GM23248 (cell line): ENCODE results near the gene TSPAN9. TPM values are rescaled to one million over a fixed set of nuclear protein-coding genes. Genes with fewer than 3 reads are reported as not detected.

Experiments used
- DNase-seq: peaks from one replicate; pipeline ENCODE4 v3.0.0-alpha.2; 2015
- H2AFZ ChIP-seq: fragments of 200-600 bp; sonication (generic); 2 replicates; pipeline ENCODE4 v1.6.1; 2016; ENCODE audit warnings: antibody characterized with exemption
- H3F3A ChIP-seq: fragments of 200-600 bp; sonication (generic); 2 replicates; pipeline ENCODE4 v1.6.1; 2016; ENCODE audit warnings: mild to moderate bottlenecking, antibody characterized with exemption, mixed run types; ENCODE audit not compliant: insufficient read depth
- H3K27ac ChIP-seq: fragments of 200-600 bp; sonication (generic); 2 replicates; pipeline ENCODE4 v1.5.1; 2016; ENCODE audit warnings: mild to moderate bottlenecking
- H3K27me3 ChIP-seq: fragments of 200-600 bp; sonication (generic); replicated peaks from 2 replicates; pipeline ENCODE4 v1.6.1; 2016; ENCODE audit warnings: mild to moderate bottlenecking; ENCODE audit not compliant: insufficient read depth
- H3K36me3 ChIP-seq: fragments of 200-600 bp; sonication (generic); 2 replicates; pipeline ENCODE4 v1.6.1; 2016; ENCODE audit warnings: low read depth, mild to moderate bottlenecking
- H3K4me1 ChIP-seq: fragments of 200-600 bp; sonication (generic); 2 replicates; pipeline ENCODE4 v1.6.1; 2016; ENCODE audit warnings: mild to moderate bottlenecking; ENCODE audit not compliant: insufficient read depth
- H3K4me2 ChIP-seq: fragments of 200-600 bp; sonication (generic); one replicate; pipeline ENCODE4 v1.6.1; 2016; ENCODE audit warnings: mild to moderate bottlenecking; ENCODE audit not compliant: unreplicated experiment
- H3K4me3 ChIP-seq: fragments of 200-600 bp; sonication (generic); 2 replicates; pipeline ENCODE4 v1.5.1; 2016; ENCODE audit warnings: mild to moderate bottlenecking
- H3K79me2 ChIP-seq: fragments of 200-600 bp; sonication (generic); 2 replicates; pipeline ENCODE4 v1.6.1; 2016; ENCODE audit warnings: mild to moderate bottlenecking; ENCODE audit not compliant: insufficient read depth
- H3K9ac ChIP-seq: fragments of 200-600 bp; sonication (generic); 2 replicates; pipeline ENCODE4 v1.6.1; 2016; ENCODE audit warnings: mild to moderate bottlenecking
- H3K9me2 ChIP-seq: fragments of 200-600 bp; sonication (generic); 2 replicates; pipeline ENCODE4 v1.6.1; 2016; ENCODE audit warnings: mixed run types, mild to moderate bottlenecking, moderate library complexity; ENCODE audit not compliant: insufficient read depth
- H3K9me3 ChIP-seq: fragments of 200-600 bp; sonication (generic); one replicate; pipeline ENCODE4 v1.6.1; 2017; ENCODE audit warnings: low read depth
- H4K20me1 ChIP-seq: fragments of 200-600 bp; sonication (generic); 2 replicates; pipeline ENCODE4 v1.6.0; 2016; ENCODE audit not compliant: insufficient read depth
- EZH2 ChIP-seq: fragments of 200-600 bp; sonication (generic); IDR thresholded peaks from 2 replicates; pipeline ENCODE4 v1.6.1; 2018; ENCODE audit warnings: antibody characterized with exemption, mild to moderate bottlenecking; ENCODE audit not compliant: insufficient read depth, poor library complexity, severe bottlenecking
- EZH2phosphoT487 ChIP-seq: fragments of 200-600 bp; sonication (generic); IDR thresholded peaks from 2 replicates; pipeline ENCODE4 v1.6.1; 2018; ENCODE audit warnings: antibody characterized with exemption, moderate library complexity, mild to moderate bottlenecking, low read depth; ENCODE audit not compliant: insufficient read depth
- WGBS, 2 experiments: methylation state at CpG; one replicate each; pipeline ENCODE4 v1.1.6; 2015 to 2017; ENCODE audit warnings: low lambda C conversion rate in 2 of 2, low coverage in 1 of 2; ENCODE audit errors: missing lambda C conversion rate in 2 of 2; 5-methylcytosine and 5-hydroxymethylcytosine counted together
- in situ Hi-C: fragments of 300-500 bp; cut with MboI; formaldehyde crosslinking; loops from 2 replicates; pipeline ENCODE4 v1.15.0; 2020
- polyA plus RNA-seq: library from polyadenylated mRNA; unstranded; fragments of >200 nt; fragmentation: Nextera tagmentation; extraction: Ambion mirVana; gene quantifications from 2 replicates; pipeline ENCODE4 v1.2.1, GENCODE V29; 2016
- total RNA-seq: library from RNA; depleted of rRNA; stranded (reverse); fragments of >200 nt; shearing (Covaris generic); gene quantifications from 2 replicates; pipeline ENCODE4 v1.2.3, GENCODE V29; 2014

The TSPAN9 gene
- total and polyA plus RNA-seq, 2 experiments from 2014 or later: 9.5 to 14.4 TPM

DNA sequence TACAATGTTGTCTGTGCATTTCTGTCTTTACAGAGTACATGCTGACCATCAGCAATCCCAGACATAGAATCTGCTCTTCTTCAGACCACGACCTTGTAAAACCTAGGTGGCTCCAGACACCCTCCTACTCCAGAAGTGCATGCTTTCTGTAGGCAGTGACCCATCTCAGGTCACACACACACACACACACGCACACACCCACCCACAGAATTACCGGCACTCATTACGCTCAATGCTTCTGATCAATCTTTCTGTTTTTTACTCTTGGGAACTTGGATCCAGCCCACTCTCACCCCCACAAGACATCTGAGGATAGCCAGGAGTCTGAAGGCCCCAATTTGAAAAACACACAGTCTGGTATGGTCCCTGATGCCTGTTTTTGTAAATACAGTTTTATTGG lies 7.5 kb upstream of the TSPAN9 start:
- no peaks in the 10 kb centered on the region for H3F3A ChIP-seq
- H3K79me2 ChIP-seq: no peaks in the 10 kb centered on the region
- TF ChIP-seq EZH2phosphoT487: no peak
- TF ChIP-seq EZH2: no peak
- no peak overlapping the region for H2AFZ ChIP-seq
- peaks cover 10% of the 10 kb centered on the region; the same call in 1 of the 2 replicates for H3K27me3 ChIP-seq
- no peak overlapping the region for H3K4me2 ChIP-seq
- DNase-seq: no peak
- H3K27ac ChIP-seq: no peak overlapping the region
- H3K9me2 ChIP-seq: no peaks in the 10 kb centered on the region
- no peaks in the 10 kb centered on the region for H3K4me1 ChIP-seq
- in situ Hi-C loops: no loop called here
- no peaks in the 10 kb centered on the region for H4K20me1 ChIP-seq
- H3K9ac ChIP-seq: no peak overlapping the region
- WGBS, 2 experiments: 78% methylated on average over 4 of the region's 4 CpGs
- no peak overlapping the region for H3K4me3 ChIP-seq
- H3K36me3 ChIP-seq: no peaks in the 10 kb centered on the region
- no peaks in the 10 kb centered on the region for H3K9me3 ChIP-seq

DNA sequence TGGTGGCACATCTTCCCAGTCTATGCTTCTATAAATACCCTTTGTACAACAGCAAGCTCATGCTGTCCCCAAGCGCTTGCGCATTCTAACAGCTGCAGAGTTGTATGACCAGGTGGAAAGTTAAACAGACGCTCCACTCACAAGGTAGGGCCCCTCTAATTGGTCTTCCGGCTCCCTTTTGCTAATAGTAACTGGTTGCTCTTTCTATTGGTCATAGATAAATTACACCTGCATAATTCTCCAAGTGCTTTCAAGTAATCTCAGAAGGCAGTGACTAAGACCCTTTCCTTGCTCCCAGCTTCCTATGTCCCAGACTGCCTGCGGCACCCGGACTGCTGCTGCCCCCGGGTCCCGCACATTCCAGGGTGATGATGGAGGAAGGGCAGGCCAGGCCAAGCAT lies 6.1 kb upstream of the TSPAN9 start:
- Histone ChIP-seq H3K4me3 (no peak overlapping the region), H3K4me1 (no peaks in the 10 kb centered on the region), H2AFZ (no peak overlapping the region), H3K4me2 (no peak overlapping the region), H3K9me3 (no peaks in the 10 kb centered on the region), H3K36me3 (no peaks in the 10 kb centered on the region), H4K20me1 (no peaks in the 10 kb centered on the region), H3K27ac (no peak overlapping the region), H3K79me2 (no peaks in the 10 kb centered on the region), H3K9ac (no peak overlapping the region), H3K9me2 (no peaks in the 10 kb centered on the region), H3K27me3 (0 out of 2 replicates have a peak, but pooled peaks cover 5% of the 10 kb centered on the region), H3F3A (no peaks in the 10 kb centered on the region)
- in situ Hi-C loops: no loop called here
- WGBS, 2 experiments: 90 to 95% methylated on average over 8 of the region's 8 CpGs
- no peak for DNase-seq
- TF ChIP-seq EZH2phosphoT487 (no peak), EZH2 (no peak)

DNA sequence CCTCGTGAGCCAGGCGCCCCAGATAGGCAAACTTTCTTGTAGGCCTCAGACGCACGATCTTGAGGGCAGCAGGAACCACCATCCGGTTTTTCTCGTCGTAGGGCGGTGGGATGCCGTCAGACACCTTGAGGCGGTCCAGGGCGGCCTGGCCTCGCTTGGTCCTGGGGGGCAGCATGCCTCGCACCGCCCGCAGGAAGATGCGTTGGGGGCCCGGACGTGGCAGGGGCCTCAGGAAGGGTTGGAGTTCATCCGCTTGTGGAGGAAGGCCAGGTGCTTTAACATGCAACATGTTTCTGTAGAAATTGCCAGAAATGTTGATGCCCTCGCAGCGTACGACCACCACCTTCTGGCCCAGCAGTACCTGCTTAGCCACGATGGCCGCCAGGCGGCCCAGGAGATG lies 5.5 kb upstream of the TSPAN9 start:
- H3K4me3 ChIP-seq: no peak overlapping the region
- H3K9ac ChIP-seq: no peak overlapping the region
- TF ChIP-seq EZH2 (no peak), EZH2phosphoT487 (no peak)
- in situ Hi-C loops: no loop called here
- WGBS, 2 experiments: 90 to 93% methylated on average over 24 to 25 of the region's 25 CpGs
- no peaks in the 10 kb centered on the region for H3F3A ChIP-seq
- no peaks in the 10 kb centered on the region for H3K36me3 ChIP-seq
- H3K27ac ChIP-seq: no peak overlapping the region
- H3K79me2 ChIP-seq: no peaks in the 10 kb centered on the region
- H3K4me2 ChIP-seq: no peak overlapping the region
- no peak overlapping the region for H2AFZ ChIP-seq
- 0 out of 2 replicates have a peak, but pooled peaks cover 5% of the 10 kb centered on the region for H3K27me3 ChIP-seq
- no peaks in the 10 kb centered on the region for H4K20me1 ChIP-seq
- no peak for DNase-seq
- H3K9me3 ChIP-seq: no peaks in the 10 kb centered on the region
- no peaks in the 10 kb centered on the region for H3K4me1 ChIP-seq
- H3K9me2 ChIP-seq: no peaks in the 10 kb centered on the region

DNA sequence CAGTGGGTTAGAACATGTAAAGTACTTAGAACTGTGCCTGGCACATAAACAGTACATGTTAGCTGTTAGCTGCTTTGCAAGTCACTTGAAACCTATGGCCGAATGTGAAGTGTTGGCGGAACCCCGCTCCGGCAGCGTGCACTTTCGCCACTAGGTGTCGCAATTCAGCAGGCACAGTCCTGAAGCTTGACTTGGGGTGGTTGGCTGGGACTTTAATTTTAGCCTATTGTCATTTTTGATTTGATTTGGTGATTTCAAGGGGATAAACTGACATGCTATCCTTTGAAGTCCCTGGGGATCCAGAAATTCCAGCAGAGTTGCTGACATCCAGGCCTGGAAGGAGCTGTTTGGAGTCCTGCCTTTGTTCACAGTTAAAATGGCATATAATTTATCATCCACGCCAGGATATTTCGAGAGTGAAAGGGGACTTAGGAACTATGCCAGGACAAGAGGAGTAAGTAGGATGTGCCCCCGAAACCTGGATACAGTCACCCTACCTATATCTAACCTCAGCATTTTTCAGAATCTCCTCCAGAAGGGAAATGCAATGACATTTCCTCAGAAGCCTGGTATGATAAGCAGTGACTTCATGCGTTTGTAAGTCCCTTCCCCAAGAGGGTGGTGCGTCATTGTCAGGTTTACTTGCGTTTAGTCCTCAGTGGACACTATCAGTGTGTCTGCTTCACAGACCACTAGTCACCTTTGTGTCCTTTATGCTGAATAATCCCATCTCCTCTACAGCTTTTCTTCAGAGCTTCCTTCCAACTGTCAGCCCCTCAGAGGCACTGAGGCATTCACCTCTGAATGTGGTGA lies 3.5 kb upstream of the TSPAN9 start:
- no peaks in the 10 kb centered on the region for H3K9me3 ChIP-seq
- WGBS, 2 experiments: 17 to 26% methylated on average over 13 of the region's 13 CpGs
- H3K27ac ChIP-seq: no peak overlapping the region
- no peak overlapping the region for H3K9ac ChIP-seq
- in situ Hi-C loops: no loop called here
- H3F3A ChIP-seq: no peaks in the 10 kb centered on the region
- H3K9me2 ChIP-seq: no peaks in the 10 kb centered on the region
- no peaks in the 10 kb centered on the region for H3K27me3 ChIP-seq
- no peaks in the 10 kb centered on the region; the same call in 1 of the 2 replicates for H3K79me2 ChIP-seq
- H3K36me3 ChIP-seq: no peaks in the 10 kb centered on the region
- H3K4me3 ChIP-seq: no peak overlapping the region
- TF ChIP-seq EZH2 (no peak), EZH2phosphoT487 (no peak)
- no peak overlapping the region for H2AFZ ChIP-seq
- H4K20me1 ChIP-seq: no peaks in the 10 kb centered on the region
- H3K4me2 ChIP-seq: no peak overlapping the region
- DNase-seq: peak; percentile 79
- H3K4me1 ChIP-seq: peaks cover 4% of the 10 kb centered on the region; the same call in 1 of the 2 replicates
